ENCODE results near the gene SEMA3E. TPM values are rescaled to one million over a fixed set of nuclear protein-coding genes. Genes with fewer than 3 reads are reported as not detected.

The SEMA3E gene
- total RNA-seq, 6 experiments from 2014 or later: not detected

- H3K27me3 Mint-ChIP-seq (ENCODE audit: insufficient read depth): no peaks in the 10 kb centered on the region; the same call in 1 of the 2 replicates
- DNase-seq: no peak
- H3K9me3 Mint-ChIP-seq: no peaks in the 10 kb centered on the region; the same call in 1 of the 2 replicates
- H3K27ac Mint-ChIP-seq: no peak overlapping the region
- TF ChIP-seq CTCF (IDR thresholded peaks at IDR 0.05): no peak
- H3K36me3 Mint-ChIP-seq (ENCODE audit: low read depth): no peaks in the 10 kb centered on the region
- no peak overlapping the region for H3K4me3 Mint-ChIP-seq
- no peaks in the 10 kb centered on the region for H3K4me1 Mint-ChIP-seq (ENCODE audit: low read depth)
Observed at GRCh38 chr7:83528925-83529423, 120.0 kb downstream of the SEMA3E start.

- Mint-ChIP-seq H3K27me3 (ENCODE audit: insufficient read depth) (no peaks in the 10 kb centered on the region; the same call in 1 of the 2 replicates), H3K36me3 (ENCODE audit: low read depth) (no peaks in the 10 kb centered on the region), H3K4me3 (no peak overlapping the region), H3K9me3 (peaks cover 4% of the 10 kb centered on the region; the same call in 1 of the 2 replicates), H3K4me1 (ENCODE audit: low read depth) (no peaks in the 10 kb centered on the region), H3K27ac (no peak overlapping the region)
- no peak for DNase-seq
- no peak for TF ChIP-seq CTCF (IDR thresholded peaks at IDR 0.05)
Observed at GRCh38 chr7:83524277-83525075, 124.5 kb downstream of the SEMA3E start.

- H3K36me3 Mint-ChIP-seq (ENCODE audit: low read depth): no peaks in the 10 kb centered on the region
- H3K4me1 Mint-ChIP-seq (ENCODE audit: low read depth): no peaks in the 10 kb centered on the region
- no peaks in the 10 kb centered on the region for H3K27me3 Mint-ChIP-seq (ENCODE audit: insufficient read depth)
- TF ChIP-seq CTCF (IDR thresholded peaks at IDR 0.05): no peak
- H3K27ac Mint-ChIP-seq: no peak overlapping the region
- H3K9me3 Mint-ChIP-seq: peaks cover 4% of the 10 kb centered on the region; the same call in 1 of the 2 replicates
- no peak overlapping the region for H3K4me3 Mint-ChIP-seq
- DNase-seq: no peak
Observed at GRCh38 chr7:83520726-83521125, 128.2 kb downstream of the SEMA3E start.

GRCh38 chr7:83519240-83519639, 129.7 kb downstream of the SEMA3E start:
- H3K36me3 Mint-ChIP-seq (ENCODE audit: low read depth): no peaks in the 10 kb centered on the region
- DNase-seq: no peak
- H3K4me3 Mint-ChIP-seq: no peak overlapping the region
- no peaks in the 10 kb centered on the region for H3K27me3 Mint-ChIP-seq (ENCODE audit: insufficient read depth)
- H3K27ac Mint-ChIP-seq: no peak overlapping the region
- no peaks in the 10 kb centered on the region for H3K4me1 Mint-ChIP-seq (ENCODE audit: low read depth)
- no peak for TF ChIP-seq CTCF (IDR thresholded peaks at IDR 0.05)
- H3K9me3 Mint-ChIP-seq: peaks cover 4% of the 10 kb centered on the region; the same call in 1 of the 2 replicates

- TF ChIP-seq CTCF (IDR thresholded peaks at IDR 0.05): no peak
- Mint-ChIP-seq H3K27ac (no peak overlapping the region), H3K4me3 (no peak overlapping the region), H3K4me1 (ENCODE audit: low read depth) (no peaks in the 10 kb centered on the region), H3K36me3 (ENCODE audit: low read depth) (no peaks in the 10 kb centered on the region), H3K9me3 (peaks cover 4% of the 10 kb centered on the region; the same call in 1 of the 2 replicates), H3K27me3 (ENCODE audit: insufficient read depth) (no peaks in the 10 kb centered on the region)
- no peak for DNase-seq
Observed at GRCh38 chr7:83517035-83517700, 131.8 kb downstream of the SEMA3E start.

Data from HFFc6 (cell line).